Ectodermal cell (in vitro differentiated cells): ENCODE data around the gene FLVCR1. TPM values are rescaled to one million over a fixed set of nuclear protein-coding genes. Genes with fewer than 3 reads are reported as not detected.

Experiments used
- H3K27ac ChIP-seq: 2 replicates; pipeline ENCODE4 v1.7.0; 2013; ENCODE audit warnings: mild to moderate bottlenecking, low read depth, low read length; ENCODE audit not compliant: insufficient read depth, poor library complexity, severe bottlenecking
- H3K27me3 ChIP-seq: 2 replicates; pipeline ENCODE4 v1.7.0; 2013; ENCODE audit warnings: mild to moderate bottlenecking, low read length; ENCODE audit not compliant: insufficient read depth, control insufficient read depth, poor library complexity, severe bottlenecking
- H3K36me3 ChIP-seq: one replicate; pipeline ENCODE4 v1.7.0; 2013; ENCODE audit warnings: low read length; ENCODE audit not compliant: control insufficient read depth, insufficient read depth
- H3K4me1 ChIP-seq: one replicate; pipeline ENCODE4 v1.7.0; 2013; ENCODE audit warnings: low read length; ENCODE audit not compliant: control insufficient read depth, insufficient read depth
- H3K4me3 ChIP-seq: 2 replicates; pipeline ENCODE4 v1.7.0; 2013; ENCODE audit warnings: low read depth, low read length, control low read depth; ENCODE audit not compliant: insufficient read depth
- H3K9me3 ChIP-seq: 2 replicates; pipeline ENCODE4 v1.7.0; 2013; ENCODE audit warnings: mild to moderate bottlenecking, low read length, moderate library complexity; ENCODE audit not compliant: control insufficient read depth
- WGBS, 2 experiments: methylation state at CpG; one replicate each; pipeline ENCODE4 v1.1.7; 2013; ENCODE audit warnings: missing lambda C conversion rate in 2 of 2; 5-methylcytosine and 5-hydroxymethylcytosine counted together
- polyA plus RNA-seq, 4 experiments: library from polyadenylated mRNA; stranded (reverse); fragments of 50-300 nt; gene quantifications; one replicate each; pipeline ENCODE4 v1.2.3, GENCODE V29; 2013

Gene FLVCR1
- 33.6 TPM for polyA plus RNA-seq (2013, experiment 1 of 4)
- 27.1 TPM for polyA plus RNA-seq (2013, experiment 2 of 4)
- 20.0 TPM for polyA plus RNA-seq (2013, experiment 3 of 4)
- 23.1 TPM for polyA plus RNA-seq (2013, experiment 4 of 4)

GRCh38 chr1:212857992-212858460 lies at the start of gene FLVCR1:
TSS of gene FLVCR1 (plus strand) at chr1:212858275. CDS start at chr1:212858453, 178 bp downstream.
- Histone ChIP-seq H3K4me1 (peaks cover 4% of the 10 kb centered on the region), H3K36me3 (no peaks in the 10 kb centered on the region), H3K27me3 (no peaks in the 10 kb centered on the region), H3K9me3 (no peaks in the 10 kb centered on the region), H3K27ac (peak within 1 kb of the TSS; percentile 89), H3K4me3 (peak within 1 kb of the TSS; percentile 85)
- WGBS, 2 experiments: 0 to 1% methylated on average over 54 of the region's 54 CpGs

- no peak overlapping the region for H3K4me3 ChIP-seq
- H3K27me3 ChIP-seq: no peaks in the 10 kb centered on the region
- no peak overlapping the region for H3K27ac ChIP-seq
- 78% methylated on average over 5 of the region's 5 CpGs for WGBS, 2 experiments
- no peaks in the 10 kb centered on the region for H3K4me1 ChIP-seq
- H3K9me3 ChIP-seq: no peaks in the 10 kb centered on the region
- no peaks in the 10 kb centered on the region for H3K36me3 ChIP-seq
Observed at GRCh38 chr1:212814537-212815334, 43.3 kb upstream of the FLVCR1 start.

- Histone ChIP-seq H3K4me3 (no peak overlapping the region), H3K27ac (no peak overlapping the region), H3K4me1 (no peaks in the 10 kb centered on the region), H3K9me3 (no peaks in the 10 kb centered on the region), H3K36me3 (no peaks in the 10 kb centered on the region), H3K27me3 (no peaks in the 10 kb centered on the region)
- WGBS, 2 experiments: 81 to 89% methylated on average over 3 of the region's 3 CpGs
Observed at GRCh38 chr1:212816567-212817278, 41.4 kb upstream of the FLVCR1 start.

GRCh38 chr1:212819726-212820125 lies 38.3 kb upstream of the FLVCR1 start:
- Histone ChIP-seq H3K9me3 (no peaks in the 10 kb centered on the region), H3K27ac (no peak overlapping the region), H3K4me3 (no peak overlapping the region), H3K27me3 (no peaks in the 10 kb centered on the region), H3K4me1 (no peaks in the 10 kb centered on the region), H3K36me3 (no peaks in the 10 kb centered on the region)
- 87 to 88% methylated on average over 4 to 5 of the region's 5 CpGs for WGBS, 2 experiments

- H3K27me3 ChIP-seq: no peaks in the 10 kb centered on the region
- no peaks in the 10 kb centered on the region for H3K9me3 ChIP-seq
- no peak overlapping the region for H3K4me3 ChIP-seq
- WGBS, 2 experiments: 92 to 95% methylated on average over 2 of the region's 2 CpGs
- H3K4me1 ChIP-seq: no peaks in the 10 kb centered on the region
- H3K27ac ChIP-seq: no peak overlapping the region
- no peaks in the 10 kb centered on the region for H3K36me3 ChIP-seq
Observed at GRCh38 chr1:212820969-212821368, 37.1 kb upstream of the FLVCR1 start.

DNA sequence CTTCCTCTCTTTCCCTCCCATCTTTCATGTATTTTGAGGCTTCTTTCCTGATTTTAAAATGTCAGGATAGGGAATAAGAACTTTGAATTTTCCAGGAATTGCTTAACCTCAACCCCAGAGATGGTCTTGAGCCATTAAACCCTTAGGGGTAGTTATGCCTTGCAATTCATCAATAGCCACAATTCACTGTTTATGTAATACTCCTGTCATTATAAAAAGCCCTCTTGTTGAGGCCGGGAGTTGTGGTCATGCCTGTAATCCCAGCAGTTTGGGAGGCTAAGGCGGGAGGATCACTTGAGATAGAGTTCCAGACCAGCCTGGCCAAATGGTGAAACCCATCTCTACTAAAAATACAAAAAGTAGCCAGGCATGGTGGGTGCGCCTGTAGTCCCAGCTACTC lies 35.1 kb upstream of the FLVCR1 start:
- Histone ChIP-seq H3K27me3 (no peaks in the 10 kb centered on the region), H3K4me1 (no peaks in the 10 kb centered on the region), H3K4me3 (no peak overlapping the region), H3K27ac (no peak overlapping the region), H3K9me3 (no peaks in the 10 kb centered on the region), H3K36me3 (no peaks in the 10 kb centered on the region)
- WGBS, 2 experiments: 95 to 97% methylated on average over 3 of the region's 3 CpGs

DNA sequence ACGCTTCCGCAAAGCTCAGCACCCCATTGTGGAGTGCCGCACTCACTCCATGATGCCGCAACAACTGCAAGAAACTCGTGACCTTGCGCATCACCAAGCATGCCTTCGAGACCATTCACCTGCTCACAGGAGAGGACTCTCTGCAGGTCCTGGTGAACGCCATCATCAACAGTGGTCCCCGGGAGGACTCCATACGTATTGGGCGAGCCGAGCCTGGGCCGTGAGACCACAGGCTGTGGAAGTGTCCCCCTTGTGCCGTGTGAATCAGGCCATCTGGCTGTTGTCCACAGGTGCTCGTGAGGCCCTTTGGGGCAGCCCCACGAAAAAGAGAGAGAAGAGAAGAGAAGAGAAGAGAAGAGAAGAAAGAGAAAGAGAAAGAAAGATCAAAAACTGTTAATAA lies 33.9 kb upstream of the FLVCR1 start:
- H3K4me1 ChIP-seq: no peaks in the 10 kb centered on the region
- no peaks in the 10 kb centered on the region for H3K9me3 ChIP-seq
- no peak overlapping the region for H3K4me3 ChIP-seq
- 95% methylated on average over 16 of the region's 16 CpGs for WGBS, 2 experiments
- H3K36me3 ChIP-seq: no peaks in the 10 kb centered on the region
- no peaks in the 10 kb centered on the region for H3K27me3 ChIP-seq
- no peak overlapping the region for H3K27ac ChIP-seq

DNA sequence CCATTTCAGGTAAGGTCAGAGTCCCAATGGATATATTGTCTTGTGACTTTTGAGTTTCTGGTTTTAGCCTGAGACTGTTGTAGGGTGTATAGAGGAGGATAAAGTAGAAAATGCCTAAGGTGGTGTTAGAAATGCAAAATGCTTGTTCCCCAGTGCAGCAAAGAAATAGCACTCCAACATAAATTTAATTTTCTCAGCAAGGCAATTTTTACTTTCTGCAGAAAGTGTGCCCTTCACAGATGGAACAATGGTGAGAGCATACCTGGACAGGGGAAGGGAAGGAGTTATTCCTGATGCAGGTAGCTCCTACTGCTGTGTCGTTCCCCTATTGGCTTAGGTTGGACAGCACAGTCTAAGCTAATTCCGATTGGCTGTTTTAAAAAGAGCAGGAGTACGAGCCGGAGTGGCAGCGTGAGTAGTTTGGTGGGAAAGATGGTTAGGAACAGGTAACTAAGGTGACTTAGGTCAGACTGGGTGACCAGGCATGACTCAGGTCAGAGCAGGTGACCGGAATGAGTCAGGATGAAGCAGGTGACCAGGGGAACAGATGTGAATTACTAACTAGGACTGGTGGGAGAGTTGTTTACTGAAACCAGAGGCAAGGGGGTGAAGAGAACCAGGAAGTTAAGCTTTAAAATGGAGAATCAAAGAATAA lies 32.1 kb upstream of the FLVCR1 start:
- Histone ChIP-seq H3K9me3 (no peaks in the 10 kb centered on the region), H3K27me3 (no peaks in the 10 kb centered on the region), H3K27ac (no peak overlapping the region), H3K4me3 (no peak overlapping the region), H3K36me3 (no peaks in the 10 kb centered on the region), H3K4me1 (no peaks in the 10 kb centered on the region)
- 94 to 95% methylated on average over 6 of the region's 6 CpGs for WGBS, 2 experiments

DNA sequence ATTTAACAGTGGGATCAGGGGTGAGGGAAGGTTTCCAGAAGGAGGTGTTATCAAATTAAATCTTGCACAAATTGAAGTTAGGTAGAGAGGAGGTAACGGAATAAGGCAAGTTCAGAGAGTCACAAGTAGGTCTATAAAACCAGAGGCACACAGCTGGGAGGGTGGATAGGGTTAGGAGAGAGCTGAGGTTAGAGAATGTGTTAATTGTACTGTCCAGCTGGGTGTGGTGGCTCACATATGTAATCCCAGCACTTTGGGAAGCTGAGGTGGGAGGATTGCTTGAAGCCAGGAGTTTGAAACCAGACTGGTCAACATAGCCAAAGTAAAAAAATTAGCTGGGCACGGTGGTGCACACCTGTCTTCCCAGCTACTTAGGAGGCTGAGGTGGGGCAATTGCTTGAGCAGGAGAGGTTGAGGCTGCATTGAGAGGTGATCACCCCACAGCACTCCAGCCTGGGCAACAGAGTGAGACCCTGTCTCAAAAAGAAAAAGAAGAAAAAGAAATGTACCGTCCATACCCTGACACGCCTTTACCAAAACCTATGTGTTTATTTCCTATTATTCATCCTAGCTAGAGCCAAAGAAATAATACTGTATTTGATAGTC lies 30.8 kb upstream of the FLVCR1 start:
- Histone ChIP-seq H3K36me3 (no peaks in the 10 kb centered on the region), H3K9me3 (no peaks in the 10 kb centered on the region), H3K4me3 (no peak overlapping the region), H3K27me3 (no peaks in the 10 kb centered on the region), H3K4me1 (no peaks in the 10 kb centered on the region), H3K27ac (no peak overlapping the region)
- 89 to 97% methylated on average over 2 to 3 of the region's 4 CpGs for WGBS, 2 experiments
